Hematopoietic multipotent progenitor cell treated with erythropoietin and hydrocortisone succinate and interleukin-3 and kit ligand, for 15 days (in vitro differentiated cells): ENCODE measurements around the gene NT5C.

ENCODE experiments used
- DNase-seq: peaks from one replicate; pipeline ENCODE4 v3.0.0-alpha.2; 2015; ENCODE audit warnings: low spot score

Gene NT5C

DNA sequence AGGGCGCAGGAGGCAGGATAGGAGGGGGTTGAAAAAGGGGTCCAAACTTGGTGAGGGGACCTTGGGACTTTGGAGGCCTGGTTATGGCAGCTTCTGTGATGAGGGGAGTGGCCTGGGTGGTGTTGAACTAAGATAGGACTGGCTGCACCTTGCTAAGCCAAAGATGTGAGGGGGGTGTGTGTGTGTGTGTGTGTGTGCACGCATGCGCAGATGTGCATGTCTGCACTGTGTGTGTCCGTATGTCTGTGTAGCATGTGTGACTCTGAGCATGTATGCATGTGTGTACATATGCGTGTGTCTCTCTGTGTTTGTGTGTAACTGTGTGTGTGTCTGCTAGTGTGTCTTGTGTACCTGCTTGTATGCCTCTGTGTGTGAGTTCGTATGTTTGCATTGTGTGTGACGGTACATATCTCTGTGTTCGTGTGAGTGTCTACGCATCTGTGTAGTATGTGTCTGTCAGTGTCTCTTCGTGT, 39.7 kb downstream of the NT5C start:
- peak; percentile 65 for DNase-seq

DNA sequence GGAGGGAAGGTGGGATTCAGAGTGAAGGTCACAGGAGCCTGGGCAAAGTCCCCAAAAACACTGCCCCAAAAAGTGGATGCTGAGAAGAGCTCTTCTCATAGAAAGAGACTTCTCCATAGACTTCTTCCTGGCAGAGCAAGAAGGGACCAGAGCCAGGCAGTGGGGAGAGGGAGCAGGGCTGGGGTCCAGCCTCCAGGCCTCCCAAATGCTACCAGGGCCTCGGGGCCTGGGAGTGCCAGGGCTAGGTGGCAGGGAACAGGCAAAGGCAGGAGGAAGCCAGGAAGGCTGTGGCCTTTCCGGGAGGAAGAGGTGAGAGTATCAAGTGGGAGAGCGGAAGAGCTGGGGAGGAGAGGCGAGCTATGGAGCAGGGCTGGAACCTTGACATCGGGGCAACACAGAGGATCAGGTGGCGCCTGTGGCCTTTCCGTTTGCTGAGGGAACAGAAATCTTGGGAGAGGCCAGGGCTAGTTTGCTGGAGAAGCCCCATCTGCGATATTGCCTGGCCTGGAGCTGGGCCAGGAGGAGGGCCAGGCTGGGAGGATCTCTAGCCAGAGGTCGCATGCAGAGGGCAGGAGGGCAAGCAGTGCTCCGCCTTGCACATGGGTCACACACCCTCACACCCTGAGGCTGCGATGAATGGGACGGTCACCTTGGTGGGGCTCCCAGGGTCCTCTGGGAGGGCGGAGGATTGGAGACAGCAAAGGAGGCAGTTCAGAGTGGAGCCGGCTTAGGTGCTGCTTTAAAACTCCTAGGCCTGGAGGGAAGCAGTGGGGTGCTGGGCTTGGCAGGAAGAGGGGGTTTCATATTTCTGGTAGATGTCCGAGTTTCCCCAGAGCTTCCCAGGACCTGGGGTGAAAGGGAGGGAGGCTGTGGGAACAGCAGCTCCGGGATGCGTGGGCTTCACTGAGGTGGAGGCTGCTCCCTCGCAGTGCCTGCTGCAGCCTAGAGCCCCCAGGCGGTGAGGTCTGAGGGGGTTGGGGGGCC, 40.4 kb downstream of the NT5C start:
- DNase-seq: peak; percentile 58

GRCh38 chr17:75088465-75089417, 42.8 kb downstream of the NT5C start:
- no peak for DNase-seq

DNA sequence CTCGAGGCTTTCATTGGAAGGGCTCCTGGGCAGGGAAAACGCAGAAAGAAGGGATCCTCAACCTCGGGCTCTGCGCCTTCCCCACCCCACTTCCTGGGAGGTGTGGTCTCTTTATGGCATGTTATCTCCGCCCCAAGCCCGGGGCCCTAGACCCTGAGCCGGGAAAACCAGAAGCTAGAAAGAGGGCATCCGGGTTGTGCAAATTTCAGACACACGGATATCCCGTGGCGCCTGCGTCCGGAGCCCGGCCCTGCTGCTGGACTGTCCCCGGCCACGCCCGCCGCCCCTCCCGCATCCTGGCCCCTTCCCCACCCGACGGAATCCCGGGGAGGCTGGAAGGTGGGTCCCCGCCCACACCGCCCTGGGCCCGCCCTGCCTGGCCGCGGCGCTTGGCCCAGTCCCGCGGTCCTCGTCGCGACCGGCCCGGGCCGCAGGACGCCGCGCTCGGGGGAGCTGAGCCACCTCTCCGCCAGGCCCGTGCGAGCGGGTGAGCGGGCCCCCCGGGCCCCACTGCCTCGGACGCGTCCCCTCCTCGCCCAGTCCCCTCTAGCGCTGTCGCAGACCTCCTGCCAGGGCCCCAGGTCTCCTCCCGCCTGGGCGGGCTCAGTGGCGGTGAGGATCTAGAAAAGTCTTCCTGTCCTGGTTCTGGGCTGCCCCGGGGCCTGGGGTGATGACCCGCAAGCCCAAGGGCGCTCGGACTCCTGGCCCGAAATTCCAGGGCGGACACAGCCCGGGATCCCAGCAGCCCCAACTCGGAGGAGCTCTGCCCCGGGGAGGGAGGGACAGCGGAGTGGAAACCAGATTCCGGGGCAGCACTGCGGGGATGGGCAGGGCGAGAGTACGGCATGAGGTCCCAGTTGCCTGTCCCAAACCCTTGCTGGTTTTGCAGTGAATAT, 43.7 kb downstream of the NT5C start, which contains the start of gene SLC16A5:
TSS of gene SLC16A5 (plus strand) at position 397 of the 896 bp plus-strand sequence. CDS start 5,683 bp downstream, outside the sequence.
- no peak for DNase-seq

GRCh38 chr17:75087182-75087557, 44.4 kb downstream of the NT5C start:
- no peak for DNase-seq

GRCh38 chr17:75086496-75087181, 44.9 kb downstream of the NT5C start:
- DNase-seq: no peak

- DNase-seq: no peak
Measured at GRCh38 chr17:75084039-75084660, 47.4 kb downstream of the NT5C start.

DNA sequence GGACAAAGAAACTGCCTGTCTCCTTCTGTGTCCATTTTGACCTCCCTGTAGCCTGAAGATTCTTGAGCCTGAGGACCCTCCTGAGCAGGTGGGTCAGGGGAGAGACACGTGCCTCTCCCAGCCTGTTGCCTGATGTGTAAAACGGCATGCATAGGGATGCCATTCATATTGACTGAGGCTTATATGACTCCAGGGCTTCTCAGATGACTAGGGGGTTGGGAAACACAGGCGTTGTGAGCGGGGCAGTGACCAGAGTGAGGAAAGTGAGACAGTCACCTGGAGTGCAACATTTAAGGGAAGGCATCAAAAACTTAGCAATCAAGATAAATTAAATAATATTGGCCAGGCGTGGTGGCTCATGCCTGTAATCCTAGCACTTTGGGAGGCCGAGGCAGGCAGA, 48.9 kb downstream of the NT5C start:
- no peak for DNase-seq

DNA sequence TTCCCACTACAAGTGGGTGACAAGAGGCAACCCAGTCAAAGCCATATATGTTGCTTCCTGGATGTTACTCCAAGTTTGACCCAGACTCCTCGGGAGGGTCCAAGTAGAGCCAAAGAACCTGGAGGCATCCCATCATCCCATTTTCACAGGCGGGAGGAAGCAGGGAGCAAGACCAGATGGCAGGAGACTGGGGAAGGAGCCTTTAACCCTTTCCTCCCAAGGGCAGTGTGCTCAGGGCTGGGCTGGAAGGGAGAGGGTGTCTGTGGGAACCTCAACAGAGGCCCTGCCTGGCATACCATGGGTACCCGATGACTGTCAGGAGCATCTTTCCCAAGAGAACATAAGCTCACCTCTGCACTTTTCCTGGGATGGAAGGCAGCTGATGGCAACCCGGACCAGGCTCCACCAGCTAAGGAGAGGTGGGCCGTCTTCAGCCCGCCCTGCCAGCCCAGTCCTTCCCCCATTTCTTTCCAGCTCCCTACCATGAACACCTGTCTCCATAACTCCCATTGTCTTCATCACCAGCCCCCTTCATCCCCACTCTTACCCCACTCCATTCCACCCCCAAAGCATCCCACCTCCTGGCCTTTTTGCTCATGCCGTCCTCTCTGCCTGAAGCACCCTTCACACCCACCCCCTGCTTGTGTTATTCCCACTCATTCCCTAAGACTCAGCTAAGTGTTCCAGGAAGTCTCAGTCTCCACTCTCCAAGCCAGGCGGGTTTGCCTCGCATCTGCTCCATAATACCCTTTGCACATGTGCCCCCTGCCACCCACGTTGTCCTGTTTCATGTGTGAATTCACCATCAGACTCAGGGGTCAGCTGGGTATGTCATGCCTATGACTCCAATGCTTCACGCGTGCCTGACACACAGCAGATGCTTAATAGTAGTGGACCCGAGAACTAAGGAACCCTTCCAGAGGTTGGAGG, 49.7 kb downstream of the NT5C start:
- no peak for DNase-seq
